Measurements from ENCODE around the gene PRPF6.

DNA sequence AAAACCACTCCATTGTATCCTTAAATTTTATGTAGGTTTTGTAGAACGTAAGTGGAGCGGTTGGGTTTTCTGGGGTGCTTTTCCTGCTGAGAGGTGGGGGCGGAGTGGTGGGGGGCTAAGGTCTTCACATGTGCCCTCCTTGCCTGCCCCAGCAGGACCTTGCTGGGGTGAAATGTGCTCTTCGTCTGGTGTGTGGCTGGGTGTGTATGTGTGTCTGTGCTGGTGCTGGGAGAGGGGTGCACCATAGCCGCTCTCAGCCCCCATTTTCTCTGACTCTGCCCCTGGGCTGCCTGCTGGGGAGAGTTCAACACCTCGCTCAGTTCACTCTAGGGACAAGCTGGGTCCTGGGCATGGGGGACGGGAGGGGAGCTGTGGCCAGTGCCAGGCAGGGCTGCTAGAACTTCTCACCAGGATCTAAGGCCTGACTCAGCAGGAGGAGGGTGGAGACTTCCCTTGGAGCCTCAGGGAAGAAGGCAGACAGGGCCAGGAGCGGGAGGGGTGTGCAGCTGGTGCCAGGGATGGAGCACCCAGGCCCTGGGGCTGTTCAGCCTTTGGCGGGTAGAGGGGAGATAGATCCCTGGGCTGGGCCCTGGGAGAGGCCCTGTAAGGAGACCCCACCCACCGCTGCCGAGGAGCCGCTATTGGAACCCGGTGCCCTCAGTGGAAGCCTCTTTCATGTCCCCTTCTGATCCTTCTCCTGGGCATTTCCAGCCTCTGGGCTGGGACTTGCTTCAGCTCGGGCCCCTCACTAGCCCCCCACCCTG is 63.7 kb downstream of the PRPF6 start:
- TF ChIP-seq, protein P1, sequence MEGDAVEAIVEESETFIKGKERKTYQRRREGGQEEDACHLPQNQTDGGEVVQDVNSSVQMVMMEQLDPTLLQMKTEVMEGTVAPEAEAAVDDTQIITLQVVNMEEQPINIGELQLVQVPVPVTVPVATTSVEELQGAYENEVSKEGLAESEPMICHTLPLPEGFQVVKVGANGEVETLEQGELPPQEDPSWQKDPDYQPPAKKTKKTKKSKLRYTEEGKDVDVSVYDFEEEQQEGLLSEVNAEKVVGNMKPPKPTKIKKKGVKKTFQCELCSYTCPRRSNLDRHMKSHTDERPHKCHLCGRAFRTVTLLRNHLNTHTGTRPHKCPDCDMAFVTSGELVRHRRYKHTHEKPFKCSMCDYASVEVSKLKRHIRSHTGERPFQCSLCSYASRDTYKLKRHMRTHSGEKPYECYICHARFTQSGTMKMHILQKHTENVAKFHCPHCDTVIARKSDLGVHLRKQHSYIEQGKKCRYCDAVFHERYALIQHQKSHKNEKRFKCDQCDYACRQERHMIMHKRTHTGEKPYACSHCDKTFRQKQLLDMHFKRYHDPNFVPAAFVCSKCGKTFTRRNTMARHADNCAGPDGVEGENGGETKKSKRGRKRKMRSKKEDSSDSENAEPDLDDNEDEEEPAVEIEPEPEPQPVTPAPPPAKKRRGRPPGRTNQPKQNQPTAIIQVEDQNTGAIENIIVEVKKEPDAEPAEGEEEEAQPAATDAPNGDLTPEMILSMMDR (IDR thresholded peaks at IDR 0.05; ENCODE audit: extremely low read depth in 1 of 2, insufficient read depth in 1 of 2, low read depth in 1 of 2, low read length in 2 of 2), result no peak
- peak; percentile 16 for TF ChIP-seq POLR2AphosphoS5 (IDR thresholded peaks at IDR 0.05; ENCODE audit: insufficient read depth, low read depth, low read length)
- no peak for TF ChIP-seq POLR2A (IDR thresholded peaks at IDR 0.05; ENCODE audit: low read depth, low read length)
- TF ChIP-seq EZH2 (IDR thresholded peaks at IDR 0.05; ENCODE audit: borderline replicate concordance, low read depth, low read length, severe bottlenecking), result no peak
- TF ChIP-seq, protein P2, sequence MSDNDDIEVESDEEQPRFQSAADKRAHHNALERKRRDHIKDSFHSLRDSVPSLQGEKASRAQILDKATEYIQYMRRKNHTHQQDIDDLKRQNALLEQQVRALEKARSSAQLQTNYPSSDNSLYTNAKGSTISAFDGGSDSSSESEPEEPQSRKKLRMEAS (IDR thresholded peaks at IDR 0.05; ENCODE audit: insufficient read depth, insufficient read length), result no peak
- TF ChIP-seq JUN (IDR thresholded peaks at IDR 0.05; ENCODE audit: borderline replicate concordance, insufficient read depth, insufficient read length, low read depth), result no peak
- no peak for TF ChIP-seq GATA2 (IDR thresholded peaks at IDR 0.05; ENCODE audit: insufficient read depth, insufficient read length, low read depth, low read length)
